Kidney (tissue), 14 donors: ENCODE results near the gene MKNK1. TPM values are rescaled to one million over a fixed set of nuclear protein-coding genes. Genes with fewer than 3 reads are reported as not detected.
A peak's percentile ranks its signal among the peaks of the same experiment; 100 is the strongest.

Experiments
- DNase-seq, 5 donors: peaks; one replicate each; pipeline ENCODE4 v3.0.0-alpha.2; 2013 to 2020
- FAIRE-seq: peaks from 2 replicates; lab custom pipeline; 2012; peaks lifted over from hg19 to GRCh38; lab: Jason Lieb, UNC
- H3K27ac ChIP-seq, 2 donors: one replicate each; pipeline ENCODE4 v1.7.0; 2013; ENCODE audit warnings: low read depth in 2 of 2, low read length in 2 of 2, inconsistent platforms in 1 of 2
- H3K27me3 ChIP-seq: one replicate; pipeline ENCODE4 v1.7.1; 2013; ENCODE audit warnings: low read length, inconsistent platforms; ENCODE audit not compliant: control insufficient read depth, insufficient read depth
- H3K36me3 ChIP-seq, 3 donors: one replicate each; pipeline versions ENCODE4 v1.7.0 to v1.7.1; 2013; ENCODE audit warnings: low read length in 3 of 3, control low read depth in 1 of 3, inconsistent platforms in 1 of 3; ENCODE audit not compliant: insufficient read depth in 3 of 3, control insufficient read depth in 2 of 3
- H3K4me1 ChIP-seq, 3 donors: one replicate each; pipeline versions ENCODE4 v1.7.0 to v1.7.1; 2013; ENCODE audit warnings: low read length in 3 of 3, inconsistent platforms in 1 of 3, low read depth in 1 of 3; ENCODE audit not compliant: control insufficient read depth in 2 of 3, insufficient read depth in 2 of 3
- H3K4me3 ChIP-seq, 3 donors: one replicate each; pipeline versions ENCODE4 v1.7.0 to v1.8.1; 2013; ENCODE audit warnings: low read length in 3 of 3, control low read depth in 1 of 3, inconsistent platforms in 1 of 3
- H3K9ac ChIP-seq, 3 donors: one replicate each; pipeline versions ENCODE4 v1.7.0 to v1.7.1; 2013; ENCODE audit warnings: low read length in 3 of 3, control low read depth in 1 of 3, inconsistent platforms in 1 of 3
- H3K9me3 ChIP-seq, 3 donors: one replicate each; pipeline versions ENCODE4 v1.7.0 to v1.7.1; 2013; ENCODE audit warnings: low read length in 3 of 3, control low read depth in 1 of 3, inconsistent platforms in 1 of 3; ENCODE audit not compliant: control insufficient read depth in 2 of 3, insufficient read depth in 1 of 3
- CTCF ChIP-seq: IDR thresholded peaks from 3 replicates; pipeline ENCODE4 v1.5.1; 2012; ENCODE audit warnings: mild to moderate bottlenecking, moderate library complexity, borderline replicate concordance; ENCODE audit not compliant: insufficient read depth; ENCODE audit errors: extremely low read depth
- intact Hi-C: fragments of 100-400 bp; cut with DNase I; formaldehyde crosslinking; loops from one replicate; pipeline ENCODE4 v1.11.1; 2022
- polyA plus RNA-seq: library from polyadenylated mRNA; stranded (reverse); fragments of 350-450 nt; fragmentation: Illumina TruSeq; extraction: RNeasy Lipid Tissue Mini Kit (QIAGEN cat#74804); gene quantifications from one replicate; pipeline ENCODE4 v1.2.3, GENCODE V29; 2014; ENCODE audit warnings: low read depth, low replicate concordance; ENCODE audit not compliant: insufficient read depth
- total RNA-seq: library from RNA; stranded (reverse); fragmentation: NEBNext Ultra II Directional; extraction: Animal tissue kit (Norgen Biotek cat#: 25700); gene quantifications from one replicate; pipeline ENCODE4 v1.2.1, GENCODE V29; 2021
- donor health status: control.
- donor health status: control.
- donor health status: control.
- donor health status: control.
- donor health status: control.
- donor health status: DM: yes; HTN: yes; CAD: no.
- donor health status: Normal renal cell carcinoma (clear cell type).

Gene MKNK1
- total and polyA plus RNA-seq, 2 donors from 2014 or later = 17.5 to 49.7 TPM

GRCh38 chr1:46642115-46642680 lies 38.1 kb upstream of the MKNK1 start:
- no peak overlapping the region for H3K9ac ChIP-seq
- no peak for FAIRE-seq
- peaks cover 0 to 5% (median 5%) of the 10 kb centered on the region in 3 donors for H3K36me3 ChIP-seq
- no peak overlapping the region for H3K27ac ChIP-seq
- no peaks in the 10 kb centered on the region for H3K9me3 ChIP-seq
- no peaks in the 10 kb centered on the region for H3K27me3 ChIP-seq
- intact Hi-C loops = no loop called here
- no peak for TF ChIP-seq CTCF
- DNase-seq = no peak
- H3K4me3 ChIP-seq = no peak overlapping the region
- H3K4me1 ChIP-seq = peaks cover 0 to 3% (median 0%) of the 10 kb centered on the region in 3 donors

DNA sequence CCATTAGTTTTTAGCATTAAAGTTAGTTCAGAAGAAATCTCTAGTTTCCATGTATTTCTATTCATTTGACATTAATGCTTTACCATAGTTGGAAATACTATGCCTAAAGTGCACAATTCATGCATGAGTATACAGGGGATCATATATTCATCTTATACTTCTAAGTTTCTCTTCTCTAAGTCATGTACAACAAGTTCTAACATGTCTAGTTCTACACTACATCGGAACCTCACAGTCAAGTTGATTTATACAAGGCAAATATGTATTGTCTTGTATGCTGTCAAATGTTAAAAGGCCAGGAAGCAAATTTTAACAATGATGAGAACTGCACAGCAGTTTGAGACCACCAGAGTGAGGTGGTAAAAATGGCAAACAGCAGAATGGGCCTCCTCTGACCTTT lies 35.5 kb upstream of the MKNK1 start:
- no peak for TF ChIP-seq CTCF
- DNase-seq = no peak
- peaks cover 0 to 3% (median 0%) of the 10 kb centered on the region in 3 donors for H3K4me1 ChIP-seq
- intact Hi-C loops = no loop called here
- H3K9me3 ChIP-seq = no peaks in the 10 kb centered on the region
- peaks cover 6 to 25% (median 14%) of the 10 kb centered on the region in 3 donors for H3K36me3 ChIP-seq
- no peak for FAIRE-seq
- H3K27me3 ChIP-seq = no peaks in the 10 kb centered on the region
- no peak overlapping the region for H3K9ac ChIP-seq
- no peak overlapping the region for H3K4me3 ChIP-seq
- H3K27ac ChIP-seq = no peak overlapping the region

GRCh38 chr1:46638921-46639320 lies 34.9 kb upstream of the MKNK1 start:
- Histone ChIP-seq H3K27ac (no peak overlapping the region), H3K27me3 (no peaks in the 10 kb centered on the region), H3K4me1 (peaks cover 0 to 3% (median 0%) of the 10 kb centered on the region in 3 donors), H3K9ac (no peak overlapping the region), H3K36me3 (peaks cover 6 to 31% (median 14%) of the 10 kb centered on the region in 3 donors), H3K9me3 (no peaks in the 10 kb centered on the region), H3K4me3 (no peak overlapping the region)
- no peak for FAIRE-seq
- intact Hi-C loops = no loop called here
- TF ChIP-seq CTCF = no peak
- peak in 2 of 5 donors; percentile 25 for DNase-seq
